Natural killer cell (primary cell): ENCODE results near the gene MAST1. TPM values are rescaled to one million over a fixed set of nuclear protein-coding genes. Genes with fewer than 3 reads are reported as not detected.
A peak's percentile ranks its signal among the peaks of the same experiment; 100 is the strongest.

ENCODE experiments used
- ATAC-seq, 3 donors: fragments of 150-1000 bp in 2 of 3; fragments of 200-7000 bp in 1 of 3; cut with Tn5 transposase; 1 replicate in 1 of 3; 2 replicates in 2 of 3; pipeline ENCODE4 v1.10.0; 2021; ENCODE audit warnings: mild to moderate bottlenecking in 2 of 3, moderate library complexity in 2 of 3
- DNase-seq, 2 donors: peaks; one replicate each; pipeline versions ENCODE4 v3.0.0 to v3.0.0-alpha.2; 2013 to 2021; ENCODE audit warnings: mixed read lengths in 1 of 2
- H3K27ac ChIP-seq: one replicate; pipeline ENCODE4 v1.5.1; 2013; ENCODE audit warnings: mild to moderate bottlenecking, low read length
- H3K27me3 ChIP-seq: one replicate; pipeline ENCODE4 v1.6.1; 2013; ENCODE audit warnings: low read length; ENCODE audit not compliant: control insufficient read depth, insufficient read depth
- H3K36me3 ChIP-seq: one replicate; pipeline ENCODE4 v1.6.1; 2013; ENCODE audit warnings: low read length; ENCODE audit not compliant: control insufficient read depth, insufficient read depth
- H3K4me1 ChIP-seq: one replicate; pipeline ENCODE4 v1.6.1; 2013; ENCODE audit warnings: low read length; ENCODE audit not compliant: control insufficient read depth, insufficient read depth
- H3K4me3 ChIP-seq: one replicate; pipeline ENCODE4 v1.5.1; 2013; ENCODE audit warnings: low read length
- H3K9me3 ChIP-seq: one replicate; pipeline ENCODE4 v1.6.1; 2013; ENCODE audit warnings: low read length; ENCODE audit not compliant: control insufficient read depth, insufficient read depth
- H3K27ac Mint-ChIP-seq, 2 donors: one replicate each; pipeline ENCODE4 v1.8.0; 2022; ENCODE audit warnings: mild to moderate bottlenecking in 2 of 2, mixed read lengths in 2 of 2, moderate library complexity in 1 of 2
- H3K27me3 Mint-ChIP-seq, 2 donors: one replicate each; pipeline ENCODE4 v1.8.0; 2022; ENCODE audit warnings: low read depth in 2 of 2, mixed read lengths in 2 of 2
- H3K36me3 Mint-ChIP-seq: one replicate; pipeline ENCODE4 v1.8.0; 2022; ENCODE audit warnings: mixed read lengths
- H3K4me1 Mint-ChIP-seq, 2 donors: one replicate each; pipeline ENCODE4 v1.8.0; 2022; ENCODE audit warnings: mixed read lengths in 2 of 2
- H3K4me3 Mint-ChIP-seq: one replicate; pipeline ENCODE4 v1.8.0; 2022; ENCODE audit warnings: mild to moderate bottlenecking, moderate library complexity, mixed read lengths
- H3K9me3 Mint-ChIP-seq, 2 donors: one replicate each; pipeline ENCODE4 v1.8.0; 2022; ENCODE audit warnings: mixed read lengths in 2 of 2
- WGBS: methylation state at CpG from one replicate; pipeline ENCODE4 v1.1.7; 2013; ENCODE audit warnings: missing lambda C conversion rate; ENCODE audit not compliant: insufficient coverage; 5-methylcytosine and 5-hydroxymethylcytosine counted together
- intact Hi-C: fragments of 100-400 bp; cut with micrococcal nuclease; formaldehyde crosslinking; loops from one replicate; pipeline ENCODE4 v1.14.2; 2022
- total RNA-seq, 4 donors: library from RNA; stranded (reverse); fragments of 120-200 nt in 1 of 4; gene quantifications; one replicate each; pipeline versions ENCODE4 v1.2.3 to v1.2.4, GENCODE V29; 2013 to 2022
- TF ChIP-seq, protein P1 (sequence below): fragments of 200-600 bp; IDR thresholded peaks from one replicate; pipeline ENCODE4 v1.8.0; 2022; ENCODE audit warnings: antibody characterized with exemption

The MAST1 gene
- total RNA-seq, 3 donors from 2014 or later (not counting 1 experiment from before 2014, with no cell fraction given) = 0.07 to 0.88 TPM; not detected in 1

DNA sequence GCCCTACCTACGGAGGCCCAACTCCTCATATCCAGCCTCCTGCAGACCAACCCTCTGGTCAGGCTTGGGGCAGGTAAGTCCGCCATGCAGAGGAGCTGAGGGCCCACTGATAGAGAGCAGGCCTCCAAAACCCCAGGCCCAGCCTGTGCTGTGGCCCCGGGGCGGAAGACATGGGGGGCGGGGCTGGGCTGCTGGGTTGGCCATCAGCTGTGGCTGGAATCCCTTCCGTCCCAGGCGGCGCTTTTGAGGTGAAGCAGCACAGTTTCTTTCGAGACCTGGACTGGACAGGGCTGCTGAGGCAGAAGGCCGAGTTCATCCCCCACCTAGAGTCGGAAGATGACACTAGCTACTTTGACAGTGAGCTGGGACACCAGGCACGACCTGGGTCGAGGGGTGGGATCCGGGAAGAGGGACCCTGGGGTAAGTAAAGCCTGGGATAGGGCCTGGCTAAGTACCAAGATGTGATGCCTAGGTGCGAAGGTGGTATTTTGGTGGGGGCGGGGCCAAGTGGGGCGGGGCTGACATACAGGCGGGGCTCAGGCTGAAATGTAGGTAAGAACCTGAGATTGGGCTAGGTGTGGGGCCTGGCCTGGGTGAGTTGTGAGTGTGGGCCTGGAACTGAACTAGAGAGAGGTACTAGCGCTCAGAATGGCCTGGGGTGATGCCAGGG is 27.6 kb downstream of the MAST1 start:
- ATAC-seq = no peak
- intact Hi-C loops = no loop called here

DNA sequence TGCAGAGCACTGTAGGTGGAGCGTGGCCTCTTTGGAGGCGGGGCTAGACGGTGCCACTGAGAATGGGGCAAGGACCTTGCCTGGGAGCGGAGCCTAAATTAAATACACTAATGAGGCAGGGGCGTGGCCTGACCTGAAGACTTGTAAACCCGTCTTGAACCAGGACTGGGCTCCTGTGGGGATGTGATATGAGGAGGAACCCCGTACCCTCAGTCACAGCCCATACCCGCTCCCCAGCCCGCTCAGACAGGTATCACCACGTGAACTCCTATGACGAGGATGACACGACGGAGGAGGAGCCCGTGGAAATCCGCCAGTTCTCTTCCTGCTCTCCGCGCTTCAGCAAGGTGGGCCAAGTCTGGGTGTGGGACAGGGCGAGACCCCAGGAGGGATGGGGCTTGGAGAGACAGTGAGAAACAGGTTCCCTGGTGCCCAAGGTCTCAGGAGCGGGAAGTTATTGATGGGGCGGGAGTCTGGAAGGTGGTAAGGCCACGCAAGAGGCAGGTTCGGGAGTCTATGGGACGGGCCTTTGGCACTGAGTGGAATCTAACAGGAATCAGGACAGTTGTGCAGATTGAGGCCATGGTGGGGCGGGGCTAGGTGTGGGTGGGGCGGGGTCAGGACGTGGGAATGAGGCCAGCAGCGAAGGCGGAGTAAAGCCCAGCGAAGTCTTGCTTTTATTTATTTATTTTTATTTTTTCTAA is 28.3 kb downstream of the MAST1 start:
- Mint-ChIP-seq H3K27ac (peak overlapping the region in 1 of 2 donors; percentile 35), H3K9me3 (no peaks in the 10 kb centered on the region), H3K4me1 (peaks cover under 1 to 11% of the 10 kb centered on the region in 2 donors), H3K4me3 (peak overlapping the region; percentile 67), H3K36me3 (no peaks in the 10 kb centered on the region), H3K27me3 (no peaks in the 10 kb centered on the region)
- intact Hi-C loops = no loop called here
- H3K9me3 ChIP-seq = no peaks in the 10 kb centered on the region
- WGBS = 92% methylated on average over 25 of the region's 29 CpGs
- H3K4me1 ChIP-seq = peaks cover 11% of the 10 kb centered on the region
- ATAC-seq = no peak
- H3K36me3 ChIP-seq = no peaks in the 10 kb centered on the region
- H3K27me3 ChIP-seq = no peaks in the 10 kb centered on the region
- TF ChIP-seq, protein P1, sequence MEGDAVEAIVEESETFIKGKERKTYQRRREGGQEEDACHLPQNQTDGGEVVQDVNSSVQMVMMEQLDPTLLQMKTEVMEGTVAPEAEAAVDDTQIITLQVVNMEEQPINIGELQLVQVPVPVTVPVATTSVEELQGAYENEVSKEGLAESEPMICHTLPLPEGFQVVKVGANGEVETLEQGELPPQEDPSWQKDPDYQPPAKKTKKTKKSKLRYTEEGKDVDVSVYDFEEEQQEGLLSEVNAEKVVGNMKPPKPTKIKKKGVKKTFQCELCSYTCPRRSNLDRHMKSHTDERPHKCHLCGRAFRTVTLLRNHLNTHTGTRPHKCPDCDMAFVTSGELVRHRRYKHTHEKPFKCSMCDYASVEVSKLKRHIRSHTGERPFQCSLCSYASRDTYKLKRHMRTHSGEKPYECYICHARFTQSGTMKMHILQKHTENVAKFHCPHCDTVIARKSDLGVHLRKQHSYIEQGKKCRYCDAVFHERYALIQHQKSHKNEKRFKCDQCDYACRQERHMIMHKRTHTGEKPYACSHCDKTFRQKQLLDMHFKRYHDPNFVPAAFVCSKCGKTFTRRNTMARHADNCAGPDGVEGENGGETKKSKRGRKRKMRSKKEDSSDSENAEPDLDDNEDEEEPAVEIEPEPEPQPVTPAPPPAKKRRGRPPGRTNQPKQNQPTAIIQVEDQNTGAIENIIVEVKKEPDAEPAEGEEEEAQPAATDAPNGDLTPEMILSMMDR = no peak
- H3K4me3 ChIP-seq = no peak overlapping the region
- no peak for DNase-seq
- H3K27ac ChIP-seq = no peak overlapping the region

More for the DNA sequence above, 27.6 kb downstream of the MAST1 start:
- no peak overlapping the region for H3K27ac Mint-ChIP-seq
- H3K9me3 Mint-ChIP-seq = no peaks in the 10 kb centered on the region
- H3K4me1 ChIP-seq = peaks cover 11% of the 10 kb centered on the region
- H3K27me3 Mint-ChIP-seq = no peaks in the 10 kb centered on the region
- TF ChIP-seq, protein P1 = no peak
- no peaks in the 10 kb centered on the region for H3K9me3 ChIP-seq
- H3K4me3 Mint-ChIP-seq = peak overlapping the region; percentile 56
- 94% methylated on average over 19 of the region's 19 CpGs for WGBS
- peaks cover 0 to 11% of the 10 kb centered on the region in 2 donors for H3K4me1 Mint-ChIP-seq
- no peaks in the 10 kb centered on the region for H3K36me3 Mint-ChIP-seq
- no peak overlapping the region for H3K27ac ChIP-seq
- DNase-seq = no peak
- no peaks in the 10 kb centered on the region for H3K36me3 ChIP-seq
- H3K27me3 ChIP-seq = no peaks in the 10 kb centered on the region
- H3K4me3 ChIP-seq = no peak overlapping the region

DNA sequence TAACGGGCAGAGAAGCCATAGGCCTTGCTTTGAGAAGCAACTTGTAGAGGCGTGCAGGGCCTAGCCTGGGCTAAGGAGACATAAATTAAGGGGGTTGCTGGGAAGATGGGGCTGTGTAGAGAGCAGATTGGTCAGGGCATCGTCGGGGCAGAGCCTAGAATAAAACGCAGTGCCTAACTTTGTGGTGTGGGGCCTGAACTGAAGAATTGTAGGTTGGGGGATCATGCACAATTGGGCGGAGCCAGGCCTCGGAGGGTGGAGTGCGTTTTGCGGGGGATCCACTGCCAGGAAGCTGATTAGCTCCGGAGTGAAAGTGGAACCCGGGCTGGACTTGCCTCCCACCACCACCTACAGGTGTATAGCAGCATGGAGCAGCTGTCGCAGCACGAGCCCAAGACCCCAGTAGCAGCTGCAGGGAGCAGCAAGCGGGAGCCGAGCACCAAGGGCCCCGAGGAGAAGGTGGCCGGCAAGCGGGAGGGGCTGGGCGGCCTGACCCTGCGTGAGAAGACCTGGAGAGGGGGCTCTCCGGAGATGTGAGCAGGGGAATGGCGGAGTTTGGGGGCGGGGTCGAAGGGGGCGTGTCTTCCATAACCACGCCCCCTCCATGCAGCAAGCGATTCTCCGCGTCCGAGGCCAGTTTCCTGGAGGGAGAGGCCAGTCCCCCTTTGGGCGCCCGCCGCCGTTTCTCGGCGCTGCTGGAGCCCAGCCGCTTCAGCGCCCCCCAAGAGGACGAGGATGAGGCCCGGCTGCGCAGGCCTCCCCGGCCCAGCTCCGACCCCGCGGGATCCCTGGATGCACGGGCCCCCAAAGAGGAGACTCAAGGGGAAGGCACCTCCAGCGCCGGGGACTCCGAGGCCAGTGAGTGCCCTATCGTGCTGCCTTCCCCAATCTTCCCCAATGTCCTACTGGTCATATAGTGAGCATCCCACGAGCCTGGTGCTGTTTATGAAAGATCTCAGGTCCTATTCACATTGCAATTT is 29.1 kb downstream of the MAST1 start:
- 7% methylated on average over 50 of the region's 51 CpGs for WGBS
- Histone ChIP-seq H3K36me3 (no peaks in the 10 kb centered on the region), H3K27me3 (no peaks in the 10 kb centered on the region), H3K9me3 (no peaks in the 10 kb centered on the region), H3K4me1 (peaks cover 11% of the 10 kb centered on the region), H3K27ac (no peak overlapping the region), H3K4me3 (peak overlapping the region; percentile 48)
- Mint-ChIP-seq H3K36me3 (no peaks in the 10 kb centered on the region), H3K27ac (peak overlapping the region in 1 of 2 donors; percentile 35), H3K9me3 (no peaks in the 10 kb centered on the region), H3K4me3 (peak overlapping the region; percentile 67), H3K4me1 (peaks cover 7 to 11% of the 10 kb centered on the region in 2 donors), H3K27me3 (no peaks in the 10 kb centered on the region)
- TF ChIP-seq, protein P1 = no peak
- peak; percentile 80 to 94 (median 84) for ATAC-seq
- DNase-seq = peak; percentile 65 to 82
- intact Hi-C loops = no loop called here
